Ishikawa (cell line): Measurements from ENCODE around the gene OR2A14.

Experiments
- CEBPB ChIP-seq: IDR thresholded peaks from 2 replicates; pipeline ENCODE4 v1.6.1; 2012
- CREB1 ChIP-seq: IDR thresholded peaks from 2 replicates; pipeline ENCODE4 v1.6.1; 2012; ENCODE audit warnings: low read depth
- EGR1 ChIP-seq: IDR thresholded peaks from 2 replicates; pipeline ENCODE4 v1.6.1; 2012
- EP300 ChIP-seq: IDR thresholded peaks from 2 replicates; pipeline ENCODE4 v1.6.1; 2012; ENCODE audit warnings: borderline replicate concordance
- FOXM1 ChIP-seq: IDR thresholded peaks from 2 replicates; pipeline ENCODE4 v1.6.1; 2012; ENCODE audit warnings: low read depth, borderline replicate concordance
- NFIC ChIP-seq: IDR thresholded peaks from 2 replicates; pipeline ENCODE4 v1.6.1; 2012
- RAD21 ChIP-seq: IDR thresholded peaks from 2 replicates; pipeline ENCODE4 v1.6.1; 2012; ENCODE audit warnings: low read depth
- TAF1 ChIP-seq: IDR thresholded peaks from 2 replicates; pipeline ENCODE4 v1.6.1; 2012; ENCODE audit warnings: low read depth, mild to moderate bottlenecking
- TCF12 ChIP-seq: IDR thresholded peaks from 2 replicates; pipeline ENCODE4 v1.6.1; 2012; ENCODE audit warnings: low read depth
- TEAD4 ChIP-seq: IDR thresholded peaks from 2 replicates; pipeline ENCODE4 v1.6.1; 2012
- YY1 ChIP-seq: IDR thresholded peaks from 2 replicates; pipeline ENCODE4 v1.6.1; 2012; ENCODE audit warnings: low read depth
- ZBTB7A ChIP-seq: IDR thresholded peaks from 2 replicates; pipeline ENCODE4 v1.6.1; 2012; ENCODE audit warnings: low read depth
- TF ChIP-seq, protein P1 (sequence below): IDR thresholded peaks from 2 replicates; pipeline ENCODE4 v1.6.1; 2012
- TF ChIP-seq, protein P2 (sequence below): IDR thresholded peaks from 2 replicates; pipeline ENCODE4 v1.6.1; 2012
- TF ChIP-seq, protein P3 (sequence below): IDR thresholded peaks from 2 replicates; pipeline ENCODE4 v1.6.1; 2012; ENCODE audit warnings: low read depth, mild to moderate bottlenecking

Gene OR2A14

DNA sequence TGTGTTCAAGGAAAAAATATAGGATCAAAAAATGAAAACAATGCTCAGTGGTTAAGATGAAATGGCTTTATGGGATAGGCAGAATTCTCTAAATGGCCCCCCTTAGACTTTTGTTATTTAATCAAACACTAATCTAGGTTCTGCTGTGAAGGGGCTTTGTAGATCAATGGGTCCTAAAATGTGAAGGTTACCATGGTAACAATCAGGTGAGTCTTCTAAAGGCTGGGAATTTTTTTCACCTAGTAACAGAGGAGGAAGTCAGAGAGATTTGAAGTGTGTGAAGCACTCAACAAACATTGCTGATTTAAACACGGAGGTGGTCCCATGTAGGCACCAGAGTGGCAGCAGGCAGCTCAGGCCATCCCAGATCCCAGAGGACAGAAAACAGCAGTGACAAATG, 11.1 kb downstream of the OR2A14 start:
- TF ChIP-seq, protein P1, sequence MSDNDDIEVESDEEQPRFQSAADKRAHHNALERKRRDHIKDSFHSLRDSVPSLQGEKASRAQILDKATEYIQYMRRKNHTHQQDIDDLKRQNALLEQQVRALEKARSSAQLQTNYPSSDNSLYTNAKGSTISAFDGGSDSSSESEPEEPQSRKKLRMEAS: no peak
- TF ChIP-seq, protein P2, sequence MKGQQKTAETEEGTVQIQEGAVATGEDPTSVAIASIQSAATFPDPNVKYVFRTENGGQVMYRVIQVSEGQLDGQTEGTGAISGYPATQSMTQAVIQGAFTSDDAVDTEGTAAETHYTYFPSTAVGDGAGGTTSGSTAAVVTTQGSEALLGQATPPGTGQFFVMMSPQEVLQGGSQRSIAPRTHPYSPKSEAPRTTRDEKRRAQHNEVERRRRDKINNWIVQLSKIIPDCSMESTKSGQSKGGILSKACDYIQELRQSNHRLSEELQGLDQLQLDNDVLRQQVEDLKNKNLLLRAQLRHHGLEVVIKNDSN: no peak
- TF ChIP-seq YY1: no peak
- no peak for TF ChIP-seq FOXM1
- no peak for TF ChIP-seq EP300
- no peak for TF ChIP-seq ZBTB7A
- no peak for TF ChIP-seq RAD21
- TF ChIP-seq CREB1: no peak
- no peak for TF ChIP-seq TEAD4
- TF ChIP-seq NFIC: no peak
- TF ChIP-seq TCF12: no peak

DNA sequence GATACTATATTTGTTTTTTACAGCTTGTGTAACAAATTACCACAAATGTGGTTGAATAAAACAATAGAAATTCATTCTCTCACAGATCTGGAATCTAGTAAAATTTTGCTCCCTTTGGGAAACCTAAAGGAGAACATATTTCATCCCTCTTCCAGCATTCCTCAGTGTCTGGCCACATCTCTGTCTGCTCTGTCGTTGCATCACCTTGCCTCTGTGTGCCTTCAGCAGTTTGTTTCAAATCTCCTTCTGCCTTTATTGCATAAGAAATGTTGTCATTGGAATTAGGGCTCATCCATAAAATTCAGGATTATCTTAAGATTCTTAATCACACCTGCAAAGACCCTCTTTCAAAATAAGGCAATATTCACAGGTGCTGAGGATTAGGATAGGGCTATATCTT, 14.5 kb downstream of the OR2A14 start:
- TF ChIP-seq NFIC (no peak), TEAD4 (no peak), EP300 (no peak), CREB1 (no peak), FOXM1 (no peak), CEBPB (no peak), ZBTB7A (no peak), YY1 (no peak), TAF1 (no peak), RAD21 (no peak), EGR1 (no peak), TCF12 (no peak)
- TF ChIP-seq, protein P2: no peak
- TF ChIP-seq, protein P3, sequence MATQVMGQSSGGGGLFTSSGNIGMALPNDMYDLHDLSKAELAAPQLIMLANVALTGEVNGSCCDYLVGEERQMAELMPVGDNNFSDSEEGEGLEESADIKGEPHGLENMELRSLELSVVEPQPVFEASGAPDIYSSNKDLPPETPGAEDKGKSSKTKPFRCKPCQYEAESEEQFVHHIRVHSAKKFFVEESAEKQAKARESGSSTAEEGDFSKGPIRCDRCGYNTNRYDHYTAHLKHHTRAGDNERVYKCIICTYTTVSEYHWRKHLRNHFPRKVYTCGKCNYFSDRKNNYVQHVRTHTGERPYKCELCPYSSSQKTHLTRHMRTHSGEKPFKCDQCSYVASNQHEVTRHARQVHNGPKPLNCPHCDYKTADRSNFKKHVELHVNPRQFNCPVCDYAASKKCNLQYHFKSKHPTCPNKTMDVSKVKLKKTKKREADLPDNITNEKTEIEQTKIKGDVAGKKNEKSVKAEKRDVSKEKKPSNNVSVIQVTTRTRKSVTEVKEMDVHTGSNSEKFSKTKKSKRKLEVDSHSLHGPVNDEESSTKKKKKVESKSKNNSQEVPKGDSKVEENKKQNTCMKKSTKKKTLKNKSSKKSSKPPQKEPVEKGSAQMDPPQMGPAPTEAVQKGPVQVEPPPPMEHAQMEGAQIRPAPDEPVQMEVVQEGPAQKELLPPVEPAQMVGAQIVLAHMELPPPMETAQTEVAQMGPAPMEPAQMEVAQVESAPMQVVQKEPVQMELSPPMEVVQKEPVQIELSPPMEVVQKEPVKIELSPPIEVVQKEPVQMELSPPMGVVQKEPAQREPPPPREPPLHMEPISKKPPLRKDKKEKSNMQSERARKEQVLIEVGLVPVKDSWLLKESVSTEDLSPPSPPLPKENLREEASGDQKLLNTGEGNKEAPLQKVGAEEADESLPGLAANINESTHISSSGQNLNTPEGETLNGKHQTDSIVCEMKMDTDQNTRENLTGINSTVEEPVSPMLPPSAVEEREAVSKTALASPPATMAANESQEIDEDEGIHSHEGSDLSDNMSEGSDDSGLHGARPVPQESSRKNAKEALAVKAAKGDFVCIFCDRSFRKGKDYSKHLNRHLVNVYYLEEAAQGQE: no peak
- TF ChIP-seq, protein P1: no peak

DNA sequence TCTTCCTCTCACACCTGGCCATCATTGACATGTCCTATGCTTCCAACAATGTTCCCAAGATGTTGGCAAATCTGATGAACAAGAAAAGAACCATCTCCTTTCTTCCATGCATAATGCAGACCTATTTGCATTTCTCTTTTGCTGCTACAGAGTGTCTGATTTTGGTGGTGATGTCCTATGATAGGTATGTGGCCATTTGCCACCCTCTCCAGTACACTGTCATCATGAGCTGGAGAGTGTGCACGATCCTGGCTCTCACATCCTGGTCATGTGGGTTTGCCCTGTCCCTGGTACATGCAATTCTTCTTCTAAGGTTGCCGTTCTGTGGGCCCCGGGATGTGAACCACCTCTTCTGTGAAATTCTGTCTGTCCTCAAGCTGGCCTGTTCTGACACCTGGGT, 19.2 kb downstream of the OR2A14 start:
- no peak for TF ChIP-seq ZBTB7A
- no peak for TF ChIP-seq CEBPB
- TF ChIP-seq EP300: no peak
- no peak for TF ChIP-seq TAF1
- TF ChIP-seq, protein P3: no peak
- TF ChIP-seq, protein P2: no peak

DNA sequence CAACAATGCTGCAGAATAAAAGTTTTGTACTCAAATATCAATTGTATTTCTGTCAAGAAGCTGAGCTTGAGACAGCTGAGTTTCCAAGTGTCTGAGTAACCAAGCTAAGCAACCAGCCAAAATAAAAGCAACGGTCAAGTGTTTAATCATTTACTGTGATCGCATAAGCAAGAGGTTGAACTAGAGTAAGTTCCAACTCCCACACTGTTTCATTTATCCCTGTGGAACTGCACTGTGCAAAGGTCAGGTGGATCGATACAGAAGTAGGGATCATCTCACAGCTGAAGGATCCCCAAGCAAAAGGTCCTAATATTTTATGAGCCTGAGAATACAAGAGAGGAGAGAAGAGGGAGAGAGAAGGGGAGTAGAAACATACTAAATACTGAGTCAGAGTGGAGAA, 21.4 kb downstream of the OR2A14 start:
- TF ChIP-seq, protein P1: no peak
- no peak for TF ChIP-seq NFIC
- TF ChIP-seq, protein P3: no peak
- TF ChIP-seq FOXM1: no peak
- TF ChIP-seq, protein P2: no peak
